Thyroid gland (tissue), 4 donors: ENCODE results near the gene VPS11.

Experiments
- POLR2A ChIP-seq, 2 donors: fragments of 450-650 bp; IDR thresholded peaks; one replicate each; pipeline ENCODE4 v1.6.1; 2017; ENCODE audit warnings: antibody characterized with exemption in 2 of 2, mild to moderate bottlenecking in 2 of 2, moderate library complexity in 1 of 2
- TF ChIP-seq, protein P1 (sequence below), 6 experiments: fragments of 200-600 bp in 3 of 6; fragments of 450-650 bp in 3 of 6; sonication (generic) in 3 of 6; IDR thresholded peaks; one replicate each; pipeline ENCODE4 v1.5.1; 2016 to 2019; ENCODE audit warnings: antibody characterized with exemption in 6 of 6, mild to moderate bottlenecking in 2 of 6, inconsistent platforms in 1 of 6, moderate library complexity in 1 of 6

DNA sequence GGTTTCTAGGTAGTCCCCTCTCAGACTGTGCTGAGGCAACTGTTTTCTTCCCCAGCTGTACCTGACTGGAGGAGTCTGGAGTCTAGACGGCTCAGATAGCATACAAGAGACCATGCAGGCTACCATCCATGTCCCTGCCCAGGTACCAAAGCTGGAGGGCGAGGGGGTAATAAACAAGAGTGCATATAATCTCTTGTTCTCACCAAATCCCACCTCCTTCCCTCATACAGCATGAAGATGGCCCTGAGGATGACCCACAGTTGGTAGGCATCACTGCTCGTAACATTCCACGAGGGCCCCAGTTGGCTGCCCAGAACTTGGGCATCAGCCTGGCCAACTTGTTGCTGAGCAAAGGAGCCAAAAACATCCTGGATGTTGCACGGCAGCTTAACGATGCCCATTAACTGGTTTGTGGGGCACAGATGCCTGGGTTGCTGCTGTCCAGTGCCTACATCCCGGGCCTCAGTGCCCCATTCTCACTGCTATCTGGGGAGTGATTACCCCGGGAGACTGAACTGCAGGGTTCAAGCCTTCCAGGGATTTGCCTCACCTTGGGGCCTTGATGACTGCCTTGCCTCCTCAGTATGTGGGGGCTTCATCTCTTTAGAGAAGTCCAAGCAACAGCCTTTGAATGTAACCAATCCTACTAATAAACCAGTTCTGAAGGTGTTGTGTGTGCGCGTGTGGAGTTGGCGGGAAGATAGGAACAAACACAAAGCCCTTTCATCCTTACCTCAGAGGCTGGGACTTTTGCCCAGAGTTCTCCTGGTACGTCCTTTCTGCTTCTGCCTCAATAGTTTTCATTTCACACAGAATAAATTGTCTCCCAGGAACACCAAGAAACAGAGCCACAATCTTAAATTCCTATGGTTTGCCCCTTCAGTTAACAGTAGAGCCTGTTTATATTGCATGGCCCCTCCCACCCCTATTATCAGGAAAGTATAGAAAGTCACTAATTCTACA lies 25.5 kb downstream of the VPS11 start:
- TF ChIP-seq, protein P1, sequence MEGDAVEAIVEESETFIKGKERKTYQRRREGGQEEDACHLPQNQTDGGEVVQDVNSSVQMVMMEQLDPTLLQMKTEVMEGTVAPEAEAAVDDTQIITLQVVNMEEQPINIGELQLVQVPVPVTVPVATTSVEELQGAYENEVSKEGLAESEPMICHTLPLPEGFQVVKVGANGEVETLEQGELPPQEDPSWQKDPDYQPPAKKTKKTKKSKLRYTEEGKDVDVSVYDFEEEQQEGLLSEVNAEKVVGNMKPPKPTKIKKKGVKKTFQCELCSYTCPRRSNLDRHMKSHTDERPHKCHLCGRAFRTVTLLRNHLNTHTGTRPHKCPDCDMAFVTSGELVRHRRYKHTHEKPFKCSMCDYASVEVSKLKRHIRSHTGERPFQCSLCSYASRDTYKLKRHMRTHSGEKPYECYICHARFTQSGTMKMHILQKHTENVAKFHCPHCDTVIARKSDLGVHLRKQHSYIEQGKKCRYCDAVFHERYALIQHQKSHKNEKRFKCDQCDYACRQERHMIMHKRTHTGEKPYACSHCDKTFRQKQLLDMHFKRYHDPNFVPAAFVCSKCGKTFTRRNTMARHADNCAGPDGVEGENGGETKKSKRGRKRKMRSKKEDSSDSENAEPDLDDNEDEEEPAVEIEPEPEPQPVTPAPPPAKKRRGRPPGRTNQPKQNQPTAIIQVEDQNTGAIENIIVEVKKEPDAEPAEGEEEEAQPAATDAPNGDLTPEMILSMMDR (IDR thresholded peaks at IDR 0.05): no peak
- no peak for TF ChIP-seq POLR2A (IDR thresholded peaks at IDR 0.05)
